ENCODE data around the gene KIRREL3.

KIRREL3 gene

GRCh38 chr11:126658306-126659056 is 342.1 kb downstream of the KIRREL3 start:
- DNase-seq: no peak

- DNase-seq: no peak
These were observed 344.8 kb downstream of the KIRREL3 start for GRCh38 chr11:126655807-126656128.

DNA sequence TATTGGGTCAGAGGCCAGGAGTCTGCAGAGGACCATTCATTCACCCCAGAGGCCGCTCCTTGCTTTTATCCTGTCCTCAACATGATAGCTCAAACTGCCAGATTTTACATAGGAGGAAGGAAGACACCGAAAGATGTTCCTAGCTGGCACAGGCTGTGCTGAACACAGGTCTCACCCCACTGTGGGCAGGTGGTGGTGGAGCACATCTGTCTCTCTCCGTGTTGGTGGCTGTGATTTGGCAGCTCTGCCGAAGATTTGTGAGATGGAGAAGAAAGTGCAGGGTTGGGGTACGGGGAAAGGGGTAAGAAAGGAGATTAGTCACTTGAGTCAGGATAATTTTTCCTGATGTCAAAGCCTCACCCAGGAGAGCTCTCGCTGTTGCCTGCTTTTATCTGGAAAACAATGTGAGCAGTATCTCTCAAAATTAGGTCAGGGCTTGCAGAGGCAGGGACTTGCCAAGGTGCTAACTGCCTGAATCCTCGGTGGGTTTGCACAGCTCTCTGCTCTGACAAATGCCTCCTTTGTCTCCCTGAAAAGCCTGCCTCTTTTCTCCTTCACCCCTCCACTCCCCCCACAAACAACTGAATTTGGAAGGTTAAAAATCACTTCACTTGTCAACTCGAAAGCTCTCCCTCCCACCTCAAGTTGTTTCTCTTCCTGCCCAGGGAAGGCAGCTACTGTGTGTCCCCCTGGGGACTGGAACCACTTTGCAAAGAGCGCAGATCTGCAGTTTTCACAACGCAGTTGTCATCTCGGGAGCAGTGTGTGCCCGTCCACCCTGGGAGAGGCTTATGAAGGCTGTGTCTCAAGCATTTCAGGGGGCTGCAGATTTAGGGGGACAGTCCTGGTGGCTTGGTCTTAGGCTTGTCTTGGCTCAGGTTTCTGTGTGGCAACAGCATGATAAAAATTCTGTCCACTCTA is 345.4 kb downstream of the KIRREL3 start:
- DNase-seq: no peak

- DNase-seq: no peak
These were observed 347.5 kb downstream of the KIRREL3 start for GRCh38 chr11:126653040-126653439.

GRCh38 chr11:126647735-126648134 is 352.8 kb downstream of the KIRREL3 start:
- DNase-seq: peak; percentile 92

DNA sequence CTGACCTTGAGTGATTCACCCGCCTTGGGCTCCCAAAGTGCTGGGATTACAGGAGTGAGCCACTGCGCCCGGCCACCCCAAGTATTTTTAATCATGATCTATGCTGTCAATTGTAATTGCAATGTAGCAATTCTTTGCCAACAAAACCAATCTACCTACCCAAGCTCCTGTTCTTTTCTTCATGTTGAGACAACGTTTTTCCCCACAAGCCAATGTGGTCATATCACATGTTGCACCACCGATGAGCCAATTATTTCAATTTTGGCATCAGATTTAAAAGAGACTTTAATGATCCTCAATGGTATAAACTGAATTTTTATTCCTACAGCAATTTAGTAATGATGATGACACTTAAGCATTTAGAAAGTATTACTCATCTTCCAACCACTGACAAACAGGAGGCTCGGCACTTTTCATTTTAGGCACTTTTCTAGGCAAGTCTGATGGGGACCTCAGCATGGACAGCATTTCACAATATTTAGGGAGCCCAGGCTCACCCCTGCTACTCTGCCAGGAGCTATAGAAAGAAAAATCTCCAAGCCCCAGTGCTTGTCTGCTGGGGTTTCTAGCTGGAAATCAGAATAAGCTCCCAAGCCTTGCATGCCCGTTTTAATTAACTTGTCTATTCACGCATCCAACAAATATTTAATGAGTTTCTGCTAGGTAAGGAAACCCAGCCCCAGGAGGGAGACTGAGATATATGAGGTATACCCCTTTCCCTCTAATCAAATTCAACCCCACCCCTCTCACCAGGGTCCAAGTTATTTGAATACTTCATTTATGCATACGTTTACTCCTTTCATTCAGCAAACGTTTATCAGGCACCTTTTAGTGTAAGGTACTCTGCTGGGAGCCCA is 353.6 kb downstream of the KIRREL3 start:
- DNase-seq: peak; percentile 81

DNA sequence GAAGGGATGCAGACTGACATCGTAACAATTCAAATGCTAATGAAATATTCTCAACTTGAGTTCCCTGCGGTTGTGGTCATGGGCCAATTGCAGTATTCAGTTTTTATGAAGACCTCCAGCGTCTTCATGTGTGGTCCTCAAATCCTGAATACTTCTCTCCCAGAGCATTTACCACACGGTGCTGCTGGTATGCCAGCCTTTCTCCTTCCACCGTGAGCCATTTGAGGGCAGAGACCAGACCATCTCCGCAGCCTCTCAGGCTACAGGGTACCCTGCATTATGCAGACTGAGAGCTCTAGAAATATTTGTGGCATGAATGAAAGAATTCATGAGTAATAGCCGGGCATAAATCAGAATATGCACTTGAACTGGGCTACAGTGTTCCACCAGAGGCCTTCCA is 355.4 kb downstream of the KIRREL3 start:
- DNase-seq: peak; percentile 83

- DNase-seq: no peak
These were observed 360.4 kb downstream of the KIRREL3 start for GRCh38 chr11:126640186-126640585.

DNA sequence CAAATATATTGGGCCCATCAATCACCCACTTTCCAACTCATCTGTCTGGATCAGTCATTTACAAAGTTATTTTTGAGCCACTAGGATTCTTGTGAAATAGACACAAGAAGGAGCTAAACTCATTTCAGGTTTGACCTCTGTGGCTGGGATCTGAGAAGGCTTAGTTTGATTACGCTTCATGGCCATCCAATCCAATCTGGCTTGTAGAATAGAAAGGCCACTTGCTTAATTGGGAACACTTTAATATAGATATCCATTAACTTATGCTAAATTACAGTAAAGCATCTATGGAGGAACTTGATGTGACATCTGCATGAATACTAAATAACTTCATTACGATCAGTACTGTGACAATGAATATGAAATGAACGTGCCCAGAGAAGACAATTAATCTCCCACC is 360.9 kb downstream of the KIRREL3 start:
- no peak for DNase-seq

DNA sequence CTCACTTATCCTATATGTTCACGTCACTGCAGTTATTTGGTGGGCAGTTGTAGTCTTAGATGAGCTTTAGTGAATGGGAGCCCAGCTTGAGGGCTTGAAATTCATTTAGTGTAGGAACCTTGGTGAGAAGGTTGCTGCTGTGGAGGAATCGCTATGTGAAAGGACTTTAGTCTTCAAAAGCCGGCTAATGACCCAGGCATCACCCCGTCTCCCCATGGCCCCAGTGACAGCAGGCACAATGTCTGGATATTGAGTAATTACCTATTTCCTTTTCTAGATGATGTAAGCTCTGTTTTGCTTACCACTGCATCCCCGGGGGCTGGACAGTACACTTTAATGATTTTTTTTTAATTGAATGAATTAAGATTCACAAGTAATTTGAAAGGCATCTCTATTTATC is 361.9 kb downstream of the KIRREL3 start:
- DNase-seq: no peak

DNA sequence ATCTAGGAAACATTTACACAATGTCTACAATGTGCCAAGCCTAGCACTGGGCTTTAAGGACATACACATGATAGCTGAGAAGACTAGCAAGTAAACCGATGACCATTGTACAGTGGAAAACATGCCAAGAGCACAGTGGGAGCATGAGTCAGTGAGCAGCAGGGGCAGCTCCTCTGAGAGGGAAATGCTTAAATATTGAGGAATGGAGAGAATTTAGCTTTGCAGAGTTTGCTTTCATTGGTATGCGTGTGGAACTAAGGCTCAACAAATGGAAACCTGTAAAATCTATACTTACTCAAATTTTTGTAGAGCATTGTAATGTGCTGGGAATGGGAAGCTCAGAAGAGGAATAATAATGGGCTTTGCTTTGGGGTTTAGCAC is 362.8 kb downstream of the KIRREL3 start:
- peak; percentile 94 for DNase-seq

DNA sequence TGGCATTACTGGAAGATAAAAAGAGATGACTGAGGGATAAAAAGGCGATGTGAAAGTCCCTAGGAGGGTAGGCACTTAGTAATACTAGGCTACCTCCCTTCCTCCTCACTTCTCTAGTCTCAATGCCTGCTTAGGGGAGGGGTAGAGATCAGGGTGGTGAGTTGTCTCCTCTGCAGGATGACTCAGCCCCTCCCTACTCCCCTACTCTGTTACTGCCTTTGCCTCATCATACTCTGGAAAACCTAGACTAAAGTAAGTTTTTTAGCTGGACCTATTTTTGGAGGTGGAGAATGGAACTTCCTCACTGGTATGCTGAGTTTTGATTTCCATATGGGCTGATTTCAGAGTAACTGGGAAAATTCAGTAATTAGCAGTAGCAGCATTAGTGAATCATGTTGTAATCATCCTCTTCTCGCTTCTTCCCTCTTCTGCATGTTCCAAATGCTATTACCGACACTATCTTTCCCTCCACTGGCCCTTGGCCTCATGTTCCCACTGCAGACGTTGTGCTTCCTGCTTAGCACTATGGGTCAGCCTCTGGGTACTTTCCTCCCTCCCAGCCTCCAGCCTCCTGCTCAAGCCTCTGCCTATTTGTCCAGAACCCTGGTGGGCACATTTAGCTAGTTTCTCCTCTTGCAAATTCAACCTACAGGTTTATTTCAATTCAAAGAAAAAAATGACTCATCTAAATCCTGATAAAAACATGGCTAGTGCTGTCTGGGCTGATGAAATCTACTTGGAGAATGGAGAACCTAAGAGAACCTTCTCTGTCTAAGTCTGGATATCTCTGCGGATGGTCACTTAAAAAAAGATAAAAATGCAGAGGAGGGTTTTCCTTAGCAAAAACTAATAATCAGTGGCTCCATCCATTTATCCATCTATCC is 363.4 kb downstream of the KIRREL3 start:
- DNase-seq: peak; percentile 86

DNA sequence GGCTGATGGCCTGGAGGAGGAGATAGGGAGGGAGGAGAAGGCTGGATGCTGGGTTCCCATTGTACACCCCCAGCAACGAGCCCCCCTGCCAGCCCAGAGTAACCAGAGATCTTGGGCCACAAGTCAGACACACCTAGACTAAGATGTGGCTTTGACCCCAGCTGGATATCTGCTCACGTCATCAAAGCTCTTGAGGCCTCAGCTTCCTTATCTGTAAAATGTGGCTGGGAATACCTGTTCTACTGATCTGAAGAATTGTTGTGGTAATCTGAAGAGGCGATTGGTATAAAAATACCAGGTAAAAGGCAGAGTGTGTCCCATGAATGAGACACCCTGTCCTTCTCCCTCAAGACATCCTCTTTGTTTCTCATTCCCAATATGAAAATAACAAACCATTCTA is 365.1 kb downstream of the KIRREL3 start:
- no peak for DNase-seq

DNA sequence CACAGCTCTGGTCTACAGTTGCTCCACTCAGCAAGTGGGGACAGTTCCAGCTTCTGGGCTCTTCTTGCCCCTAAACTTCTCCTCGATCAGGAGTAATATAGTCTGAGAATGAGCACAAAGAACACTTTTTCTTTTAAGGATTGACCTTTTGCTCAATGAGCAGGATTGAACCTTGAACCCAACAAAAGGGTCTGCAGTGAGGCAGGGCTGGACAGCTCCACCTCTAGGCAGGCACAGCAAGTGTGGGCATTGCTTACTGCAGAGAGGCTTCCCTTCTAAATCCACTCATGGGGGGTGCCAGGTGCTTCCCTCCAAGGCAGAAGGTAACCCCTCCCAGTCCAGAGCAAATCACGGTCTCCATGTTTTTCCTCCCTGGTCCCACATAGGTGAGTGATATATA is 365.6 kb downstream of the KIRREL3 start:
- DNase-seq: no peak

GRCh38 chr11:126633330-126633729 is 367.2 kb downstream of the KIRREL3 start:
- no peak for DNase-seq

- DNase-seq: no peak
These were observed 369.4 kb downstream of the KIRREL3 start for GRCh38 chr11:126630893-126631798.

DNA sequence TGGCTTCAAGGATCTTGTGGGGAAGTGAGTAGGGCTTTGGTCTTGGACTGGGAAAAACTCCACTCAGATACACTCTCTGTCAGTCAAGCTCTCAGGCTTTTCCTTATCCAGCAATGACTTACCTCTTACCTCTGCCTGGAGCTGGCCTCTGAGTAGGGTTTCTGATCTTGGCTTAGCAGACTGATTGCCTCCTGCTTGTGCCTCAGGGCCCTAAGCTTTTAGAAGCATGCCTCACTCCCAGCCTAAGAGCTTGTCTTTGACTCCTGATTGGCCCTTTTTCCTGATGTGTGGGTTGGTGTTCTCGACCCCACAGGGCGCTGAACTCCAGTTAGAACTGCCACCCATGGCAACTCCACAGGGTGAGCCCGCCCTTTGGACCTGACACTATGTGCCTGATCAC is 370.1 kb downstream of the KIRREL3 start:
- no peak for DNase-seq

GRCh38 chr11:126628790-126629621 is 371.6 kb downstream of the KIRREL3 start:
- DNase-seq: peak; percentile 58

- DNase-seq: no peak
These were observed 372.1 kb downstream of the KIRREL3 start for GRCh38 chr11:126628450-126628789.

DNA sequence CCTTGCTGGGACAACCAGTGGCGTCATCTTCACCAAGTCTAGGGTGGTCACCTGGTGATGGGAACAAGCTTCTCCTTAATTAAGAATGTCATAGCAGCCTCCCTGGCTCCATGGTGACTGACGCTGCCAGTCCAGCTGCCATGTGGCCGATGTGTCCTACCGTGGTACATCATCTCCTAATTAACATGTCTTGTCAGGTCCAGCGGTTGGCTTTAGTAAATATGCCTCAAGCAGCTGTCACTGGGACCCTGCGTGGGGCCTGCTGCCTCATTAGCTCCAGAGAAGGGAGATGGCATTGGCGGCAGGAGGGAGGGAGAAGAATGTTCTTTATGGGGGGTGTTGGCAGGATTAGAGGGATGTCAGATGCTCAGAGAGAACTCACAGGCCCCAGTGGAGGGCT is 373.1 kb downstream of the KIRREL3 start:
- DNase-seq: no peak
